Measurements from ENCODE around the gene CES2.

DNA sequence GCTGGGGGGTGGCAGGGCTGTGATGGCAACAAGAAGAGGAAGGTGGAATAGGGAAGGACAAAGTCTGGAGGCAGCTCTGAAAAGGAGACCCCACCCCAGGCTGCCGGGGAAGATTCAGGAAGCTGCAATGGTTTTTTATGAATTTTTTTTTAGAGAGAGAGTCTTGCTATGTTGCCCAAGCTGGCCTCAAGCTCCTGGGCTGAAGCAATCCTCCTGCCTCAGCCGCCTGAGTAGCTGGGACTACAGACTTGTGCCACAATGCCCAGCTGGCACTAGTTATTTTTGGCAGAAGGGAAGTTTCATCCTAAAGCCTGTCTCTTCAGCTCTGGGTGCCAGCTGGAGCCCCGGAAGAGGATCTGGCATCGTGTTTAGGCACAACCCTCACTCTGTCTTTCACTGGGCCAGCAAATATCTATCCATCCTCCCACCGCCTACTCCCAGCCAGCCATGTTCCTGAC is 24.4 kb downstream of the CES2 start:
- TF ChIP-seq, protein P1, sequence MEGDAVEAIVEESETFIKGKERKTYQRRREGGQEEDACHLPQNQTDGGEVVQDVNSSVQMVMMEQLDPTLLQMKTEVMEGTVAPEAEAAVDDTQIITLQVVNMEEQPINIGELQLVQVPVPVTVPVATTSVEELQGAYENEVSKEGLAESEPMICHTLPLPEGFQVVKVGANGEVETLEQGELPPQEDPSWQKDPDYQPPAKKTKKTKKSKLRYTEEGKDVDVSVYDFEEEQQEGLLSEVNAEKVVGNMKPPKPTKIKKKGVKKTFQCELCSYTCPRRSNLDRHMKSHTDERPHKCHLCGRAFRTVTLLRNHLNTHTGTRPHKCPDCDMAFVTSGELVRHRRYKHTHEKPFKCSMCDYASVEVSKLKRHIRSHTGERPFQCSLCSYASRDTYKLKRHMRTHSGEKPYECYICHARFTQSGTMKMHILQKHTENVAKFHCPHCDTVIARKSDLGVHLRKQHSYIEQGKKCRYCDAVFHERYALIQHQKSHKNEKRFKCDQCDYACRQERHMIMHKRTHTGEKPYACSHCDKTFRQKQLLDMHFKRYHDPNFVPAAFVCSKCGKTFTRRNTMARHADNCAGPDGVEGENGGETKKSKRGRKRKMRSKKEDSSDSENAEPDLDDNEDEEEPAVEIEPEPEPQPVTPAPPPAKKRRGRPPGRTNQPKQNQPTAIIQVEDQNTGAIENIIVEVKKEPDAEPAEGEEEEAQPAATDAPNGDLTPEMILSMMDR (conservative IDR thresholded peaks at IDR 0.05; ENCODE audit: low read depth, low read length), result no peak
- TF ChIP-seq EZH2 (IDR thresholded peaks at IDR 0.05; ENCODE audit: borderline replicate concordance, low read depth, low read length, poor library complexity, severe bottlenecking), result no peak

Measured in A673 (cell line).